NCI-H2107 treated with DMSO at 0.1 percent for 48 hours (cell line): ENCODE measurements around the gene TMEM35A.
"Not testable (repeated sequence)": the region's sequence is repeated elsewhere in the genome, so short reads cannot be mapped to it uniquely, and the experiment has no call there.

Experiments
- DNase-seq: peaks from one replicate; lab custom pipeline; 2025; ENCODE audit not compliant: unreplicated experiment; lab: John Stamatoyannopoulos, UW

The TMEM35A gene

GRCh38 chrX:101078716-101079598, at the start of gene TMEM35A:
TSS of gene TMEM35A (plus strand) at chrX:101078879. CDS start at chrX:101079003, 124 bp downstream.
- DNase-seq = peak; percentile 62

- DNase-seq = no peak
These were observed 49.0 kb upstream of the TMEM35A start for GRCh38 chrX:101029665-101030064.

- DNase-seq = no peak
These were observed 41.4 kb upstream of the TMEM35A start for GRCh38 chrX:101037231-101037630.

- DNase-seq = no peak
These were observed 38.5 kb upstream of the TMEM35A start for GRCh38 chrX:101040197-101040596.

GRCh38 chrX:101051153-101051548, 27.5 kb upstream of the TMEM35A start:
- DNase-seq = no peak

- peak; percentile 73 for DNase-seq
These were observed 27.0 kb upstream of the TMEM35A start, which contains the start of gene TRMT2B for GRCh38 chrX:101051549-101052302. TSS of gene TRMT2B (minus strand) at chrX:101052111. CDS start at chrX:101042289, 9,822 bp downstream.

GRCh38 chrX:101056551-101056950, 22.1 kb upstream of the TMEM35A start:
- DNase-seq = not testable (repeated sequence)

- no peak for DNase-seq
These were observed 21.5 kb upstream of the TMEM35A start for GRCh38 chrX:101057093-101057714.

- no peak for DNase-seq
These were observed 16.5 kb upstream of the TMEM35A start for GRCh38 chrX:101062176-101062575.

- no peak for DNase-seq
These were observed 7.1 kb upstream of the TMEM35A start for GRCh38 chrX:101071582-101071981.

GRCh38 chrX:101079736-101080270, 1.1 kb downstream of the TMEM35A start:
- DNase-seq = no peak

GRCh38 chrX:101080326-101081124, 1.8 kb downstream of the TMEM35A start:
- DNase-seq = no peak

GRCh38 chrX:101081231-101081630, 2.6 kb downstream of the TMEM35A start:
- no peak for DNase-seq

- DNase-seq = no peak
These were observed 13.1 kb downstream of the TMEM35A start for GRCh38 chrX:101091817-101092216.

- peak; percentile 91 for DNase-seq
These were observed 19.1 kb downstream of the TMEM35A start, which contains the start of gene CENPI for GRCh38 chrX:101097546-101098453. TSS of gene CENPI (plus strand) at chrX:101098204. CDS start at chrX:101101071, 2,867 bp downstream.

GRCh38 chrX:101108284-101108683, 29.6 kb downstream of the TMEM35A start:
- DNase-seq = no peak

- DNase-seq = no peak
These were observed 39.0 kb downstream of the TMEM35A start for GRCh38 chrX:101117701-101118100.

GRCh38 chrX:101136235-101136634, 57.6 kb downstream of the TMEM35A start:
- DNase-seq = no peak
